H9 (cell line): ENCODE results near the gene HSPE1. TPM values are rescaled to one million over a fixed set of nuclear protein-coding genes. Genes with fewer than 3 reads are reported as not detected.

Source experiments
- DNase-seq: peaks from one replicate; pipeline ENCODE4 v3.0.0-alpha.2; 2017
- H2AFZ ChIP-seq: one replicate; pipeline ENCODE4 v1.6.1; 2013; ENCODE audit warnings: mild to moderate bottlenecking, low read length, control low read depth, moderate library complexity
- H2AK5ac ChIP-seq: 2 replicates; pipeline ENCODE4 v1.6.1; 2013; ENCODE audit warnings: low read length, control low read depth, mixed read lengths; ENCODE audit not compliant: insufficient read length
- H2BK120ac ChIP-seq: one replicate; pipeline ENCODE4 v1.6.1; 2013; ENCODE audit warnings: low read depth, mild to moderate bottlenecking, low read length, control low read depth, inconsistent platforms; ENCODE audit not compliant: poor library complexity, severe bottlenecking
- H2BK12ac ChIP-seq: 2 replicates; pipeline ENCODE4 v1.6.1; 2013; ENCODE audit warnings: low read length, control low read depth, mixed read lengths, low read depth; ENCODE audit not compliant: insufficient read length
- H2BK15ac ChIP-seq: 2 replicates; pipeline ENCODE4 v1.6.1; 2013; ENCODE audit warnings: low read depth, low read length, control low read depth
- H2BK20ac ChIP-seq: one replicate; pipeline ENCODE4 v1.6.1; 2013; ENCODE audit warnings: low read depth, mild to moderate bottlenecking, low read length, control low read depth, inconsistent platforms; ENCODE audit not compliant: poor library complexity, severe bottlenecking
- H2BK5ac ChIP-seq: 2 replicates; pipeline ENCODE4 v1.6.1; 2013; ENCODE audit warnings: low read length, control low read depth, mixed read lengths; ENCODE audit not compliant: insufficient read length
- H3K14ac ChIP-seq: 2 replicates; pipeline ENCODE4 v1.6.1; 2013; ENCODE audit warnings: low read length, control low read depth; ENCODE audit not compliant: insufficient read depth
- H3K18ac ChIP-seq: 2 replicates; pipeline ENCODE4 v1.6.1; 2013; ENCODE audit warnings: low read depth, mild to moderate bottlenecking, mixed read lengths, low read length, control low read depth; ENCODE audit not compliant: insufficient read length
- H3K23ac ChIP-seq: 2 replicates; pipeline ENCODE4 v1.6.1; 2013; ENCODE audit warnings: low read length, control low read depth, mixed read lengths, low read depth; ENCODE audit not compliant: insufficient read length
- H3K23me2 ChIP-seq: 2 replicates; pipeline ENCODE4 v1.6.1; 2013; ENCODE audit warnings: low read depth, mild to moderate bottlenecking, mixed read lengths, low read length, control low read depth; ENCODE audit not compliant: insufficient read length, poor library complexity, severe bottlenecking
- H3K27ac ChIP-seq: 2 replicates; pipeline ENCODE4 v1.5.1; 2013; ENCODE audit warnings: low read length, control low read depth, mixed read lengths, low read depth; ENCODE audit not compliant: insufficient read length
- H3K27me3 ChIP-seq: 2 replicates; pipeline ENCODE4 v1.6.1; 2013; ENCODE audit warnings: low read length, control low read depth, inconsistent platforms; ENCODE audit not compliant: insufficient read depth
- H3K4ac ChIP-seq: 2 replicates; pipeline ENCODE4 v1.6.1; 2013; ENCODE audit warnings: low read depth, mild to moderate bottlenecking, control low read depth, inconsistent platforms, low read length, moderate library complexity
- H3K4me1 ChIP-seq: 2 replicates; pipeline ENCODE4 v1.6.1; 2013; ENCODE audit warnings: low read length, control low read depth, inconsistent platforms; ENCODE audit not compliant: insufficient read depth
- H3K4me2 ChIP-seq: 2 replicates; pipeline ENCODE4 v1.6.1; 2013; ENCODE audit warnings: low read length, control low read depth, mixed read lengths; ENCODE audit not compliant: insufficient read length, insufficient read depth
- H3K56ac ChIP-seq: 2 replicates; pipeline ENCODE4 v1.6.1; 2013; ENCODE audit warnings: low read depth, mild to moderate bottlenecking, mixed read lengths, low read length, control low read depth; ENCODE audit not compliant: insufficient read length
- H3K79me1 ChIP-seq: 2 replicates; pipeline ENCODE4 v1.6.1; 2013; ENCODE audit warnings: low read depth, mild to moderate bottlenecking, moderate library complexity, low read length, control low read depth, inconsistent platforms; ENCODE audit not compliant: insufficient read depth, poor library complexity, severe bottlenecking
- H3K79me2 ChIP-seq: 2 replicates; pipeline ENCODE4 v1.6.1; 2013; ENCODE audit warnings: low read length, control low read depth, inconsistent platforms; ENCODE audit not compliant: insufficient read depth
- H3K9ac ChIP-seq: 2 replicates; pipeline ENCODE4 v1.6.1; 2013; ENCODE audit warnings: low read length, control low read depth, mixed read lengths; ENCODE audit not compliant: insufficient read length; ENCODE audit errors: extremely low read depth
- H3K9me3 ChIP-seq: one replicate; pipeline ENCODE4 v1.6.1; 2013; ENCODE audit warnings: low read depth, low read length, inconsistent platforms; ENCODE audit not compliant: control insufficient read depth
- H3T11ph ChIP-seq: one replicate; pipeline ENCODE4 v1.6.1; 2013; ENCODE audit warnings: mild to moderate bottlenecking, low read length, control low read depth, inconsistent platforms
- H4K20me1 ChIP-seq: one replicate; pipeline ENCODE4 v1.6.1; 2013; ENCODE audit not compliant: control insufficient read depth, insufficient read length, insufficient read depth
- H4K5ac ChIP-seq: 2 replicates; pipeline ENCODE4 v1.6.1; 2013; ENCODE audit warnings: low read depth, mild to moderate bottlenecking, mixed read lengths, low read length, control low read depth; ENCODE audit not compliant: insufficient read length
- H4K8ac ChIP-seq: replicated peaks from 2 replicates; pipeline ENCODE4 v1.6.1; 2013; ENCODE audit warnings: low read length, control low read depth, mixed read lengths, low read depth; ENCODE audit not compliant: insufficient read length
- H4K91ac ChIP-seq: 2 replicates; pipeline ENCODE4 v1.6.1; 2013; ENCODE audit warnings: low read depth, mild to moderate bottlenecking, moderate library complexity, mixed read lengths, low read length, control low read depth; ENCODE audit not compliant: insufficient read length
- H3K27ac Mint-ChIP-seq, 3 experiments: 2 replicates in 2 of 3; 3 replicates in 1 of 3; pipeline ENCODE4 v1.8.0; 2020 to 2021; ENCODE audit warnings: mixed read lengths in 3 of 3, mild to moderate bottlenecking in 1 of 3, moderate library complexity in 1 of 3
- H3K27me3 Mint-ChIP-seq: 2 replicates; pipeline ENCODE4 v1.8.0; 2021; ENCODE audit warnings: low read depth, mild to moderate bottlenecking, moderate library complexity, mixed read lengths
- H3K36me3 Mint-ChIP-seq, 3 experiments: 2 replicates in 2 of 3; 3 replicates in 1 of 3; pipeline ENCODE4 v1.8.0; 2020 to 2021; ENCODE audit warnings: low read depth in 3 of 3, mixed read lengths in 3 of 3; ENCODE audit not compliant: insufficient read depth in 1 of 3
- H3K4me1 Mint-ChIP-seq, 2 experiments: 2 replicates each; pipeline ENCODE4 v1.8.0; 2020; ENCODE audit warnings: mixed read lengths in 2 of 2
- H3K4me3 Mint-ChIP-seq, 2 experiments: 2 replicates in 1 of 2; 3 replicates in 1 of 2; pipeline ENCODE4 v1.8.0; 2020 to 2021; ENCODE audit warnings: mild to moderate bottlenecking in 2 of 2, mixed read lengths in 2 of 2, moderate library complexity in 1 of 2
- H3K9me3 Mint-ChIP-seq, 2 experiments: 2 replicates in 1 of 2; 3 replicates in 1 of 2; pipeline ENCODE4 v1.8.0; 2020; ENCODE audit warnings: mild to moderate bottlenecking in 2 of 2, mixed read lengths in 2 of 2, moderate library complexity in 1 of 2
- CTCF ChIP-seq: fragments of 200-600 bp; sonication (generic); conservative IDR thresholded peaks from 3 replicates; pipeline ENCODE4 v1.8.0; 2021; ENCODE audit warnings: antibody characterized with exemption, mild to moderate bottlenecking
- WGBS: extraction: QIAGEN DNeasy Blood & Tissue Kit; methylation state at CpG from one replicate; pipeline ENCODE4 v1.1.7; 2013; ENCODE audit warnings: missing lambda C conversion rate, low lambda C conversion rate, mixed read lengths; ENCODE audit not compliant: insufficient read length; ENCODE audit errors: extremely low coverage; 5-methylcytosine and 5-hydroxymethylcytosine counted together
- total RNA-seq: library from RNA; stranded (reverse); gene quantifications from 2 replicates; pipeline ENCODE4 v1.2.1, GENCODE V29; 2021

Gene HSPE1
- total RNA-seq, 1 experiment from 2014 or later, result 347 TPM

GRCh38 chr2:197498937-197499593 is 1.1 kb upstream of the HSPE1 start:
- Mint-ChIP-seq H3K4me1 (peaks cover 35 to 41% of the 10 kb centered on the region in 2 experiments), H3K9me3 (no peaks in the 10 kb centered on the region; a peak in 1 of 5 replicates), H3K27ac (peak overlapping the region; percentile 96 to 98 (median 98)), H3K27me3 (no peaks in the 10 kb centered on the region), H3K36me3 (peaks cover 75 to 89% (median 85%) of the 10 kb centered on the region in 3 experiments), H3K4me3 (peak overlapping the region; percentile 98 to 99)
- H4K8ac ChIP-seq, result no peak overlapping the region
- H3K79me1 ChIP-seq, result no peaks in the 10 kb centered on the region
- no peak overlapping the region for H3K23ac ChIP-seq
- no CpG with 5 or more reads among the region's 46 CpGs for WGBS
- H3K27me3 ChIP-seq, result no peaks in the 10 kb centered on the region
- peak overlapping the region; percentile 90 for H3K9ac ChIP-seq
- H3K79me2 ChIP-seq, result peaks cover 48% of the 10 kb centered on the region; the same call in 1 of the 2 replicates
- H4K5ac ChIP-seq, result no peak overlapping the region
- no peak overlapping the region for H2BK5ac ChIP-seq
- H3K56ac ChIP-seq, result no peak overlapping the region
- H3K4ac ChIP-seq, result no peak overlapping the region; the same call in 1 of the 2 replicates
- H3K14ac ChIP-seq, result peak overlapping the region; percentile 62
- H2AFZ ChIP-seq, result no peak overlapping the region
- no peak overlapping the region for H2BK120ac ChIP-seq
- H3K9me3 ChIP-seq, result no peaks in the 10 kb centered on the region
- TF ChIP-seq CTCF, result no peak
- H3T11ph ChIP-seq, result no peak overlapping the region
- no peak overlapping the region for H3K27ac ChIP-seq
- no peak overlapping the region for H2AK5ac ChIP-seq
- no peak overlapping the region for H2BK15ac ChIP-seq
- H2BK12ac ChIP-seq, result no peak overlapping the region
- no peaks in the 10 kb centered on the region; the same call in 1 of the 2 replicates for H3K4me1 ChIP-seq
- H4K20me1 ChIP-seq, result no peaks in the 10 kb centered on the region
- H4K91ac ChIP-seq, result no peak overlapping the region
- H2BK20ac ChIP-seq, result no peak overlapping the region
- peak overlapping the region; percentile 76 for H3K18ac ChIP-seq
- peaks cover 6% of the 10 kb centered on the region for H3K23me2 ChIP-seq
- DNase-seq, result peak; percentile 58
- H3K4me2 ChIP-seq, result peak overlapping the region; percentile 76
